LNCaP clone FGC (cell line): Measurements from ENCODE around the gene PSMD5.

ENCODE experiments used
- DNase-seq: peaks from one replicate; pipeline ENCODE4 v3.0.0-alpha.2; 2011; ENCODE audit warnings: low read depth
- H3K4me3 ChIP-seq: 2 replicates; pipeline ENCODE4 v1.5.1; 2011; ENCODE audit warnings: mild to moderate bottlenecking, low read depth, low read length, control low read depth
- TF ChIP-seq, protein P1 (sequence below): IDR thresholded peaks from 2 replicates; pipeline ENCODE4 v1.5.1; 2012; ENCODE audit warnings: mild to moderate bottlenecking; ENCODE audit not compliant: control insufficient read depth, insufficient read depth; ENCODE audit errors: extremely low read depth

Gene PSMD5

DNA sequence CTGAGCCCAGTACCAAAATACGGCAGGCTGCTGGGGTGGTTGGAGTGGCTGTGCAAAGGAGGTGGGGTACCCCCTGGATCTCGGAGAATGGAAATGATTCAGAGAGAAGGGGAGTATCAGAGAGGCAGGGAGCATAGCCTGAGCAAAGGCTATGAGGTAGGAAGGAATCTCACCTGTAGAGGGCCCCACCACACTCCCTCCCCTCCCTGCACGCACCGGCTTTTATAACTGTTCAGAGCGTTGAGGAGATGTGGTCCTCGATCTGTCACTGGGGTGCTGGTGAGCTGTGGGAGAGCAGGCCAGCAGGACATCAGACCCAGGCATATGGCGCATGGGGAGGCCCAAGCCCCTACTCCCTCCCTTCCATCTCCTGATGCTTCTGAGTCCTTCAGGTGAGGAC lies 21.1 kb upstream of the PSMD5 start:
- TF ChIP-seq, protein P1, sequence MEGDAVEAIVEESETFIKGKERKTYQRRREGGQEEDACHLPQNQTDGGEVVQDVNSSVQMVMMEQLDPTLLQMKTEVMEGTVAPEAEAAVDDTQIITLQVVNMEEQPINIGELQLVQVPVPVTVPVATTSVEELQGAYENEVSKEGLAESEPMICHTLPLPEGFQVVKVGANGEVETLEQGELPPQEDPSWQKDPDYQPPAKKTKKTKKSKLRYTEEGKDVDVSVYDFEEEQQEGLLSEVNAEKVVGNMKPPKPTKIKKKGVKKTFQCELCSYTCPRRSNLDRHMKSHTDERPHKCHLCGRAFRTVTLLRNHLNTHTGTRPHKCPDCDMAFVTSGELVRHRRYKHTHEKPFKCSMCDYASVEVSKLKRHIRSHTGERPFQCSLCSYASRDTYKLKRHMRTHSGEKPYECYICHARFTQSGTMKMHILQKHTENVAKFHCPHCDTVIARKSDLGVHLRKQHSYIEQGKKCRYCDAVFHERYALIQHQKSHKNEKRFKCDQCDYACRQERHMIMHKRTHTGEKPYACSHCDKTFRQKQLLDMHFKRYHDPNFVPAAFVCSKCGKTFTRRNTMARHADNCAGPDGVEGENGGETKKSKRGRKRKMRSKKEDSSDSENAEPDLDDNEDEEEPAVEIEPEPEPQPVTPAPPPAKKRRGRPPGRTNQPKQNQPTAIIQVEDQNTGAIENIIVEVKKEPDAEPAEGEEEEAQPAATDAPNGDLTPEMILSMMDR: no peak
- H3K4me3 ChIP-seq: no peak overlapping the region
- DNase-seq: no peak

GRCh38 chr9:120862452-120862851 lies 19.7 kb upstream of the PSMD5 start:
- TF ChIP-seq, protein P1: no peak
- no peak for DNase-seq
- H3K4me3 ChIP-seq: no peak overlapping the region

DNA sequence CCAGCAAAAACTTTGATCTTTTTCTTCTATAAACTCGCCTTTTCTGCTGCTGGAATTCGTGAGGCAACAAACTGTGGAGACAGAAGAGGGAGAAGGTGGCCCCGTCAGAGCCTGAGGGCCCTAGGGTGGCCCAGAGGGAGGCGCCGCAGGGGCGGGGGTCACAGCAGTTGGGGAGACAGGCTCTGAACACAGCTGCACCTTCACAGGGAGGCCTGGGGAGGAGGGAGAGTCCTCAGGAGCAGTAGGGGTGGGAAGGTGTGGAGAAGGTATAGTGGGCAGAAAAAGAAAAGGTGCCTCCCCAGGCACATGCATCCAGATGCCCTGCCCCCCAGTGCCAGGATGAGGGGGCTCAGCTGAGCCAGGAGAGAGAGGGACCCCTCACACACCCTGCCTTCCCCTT lies 19.2 kb upstream of the PSMD5 start:
- DNase-seq: no peak
- no peak overlapping the region for H3K4me3 ChIP-seq
- TF ChIP-seq, protein P1: no peak

- TF ChIP-seq, protein P1: no peak
- no peak overlapping the region for H3K4me3 ChIP-seq
- no peak for DNase-seq
These were observed 17.4 kb upstream of the PSMD5 start for GRCh38 chr9:120860083-120860482.

DNA sequence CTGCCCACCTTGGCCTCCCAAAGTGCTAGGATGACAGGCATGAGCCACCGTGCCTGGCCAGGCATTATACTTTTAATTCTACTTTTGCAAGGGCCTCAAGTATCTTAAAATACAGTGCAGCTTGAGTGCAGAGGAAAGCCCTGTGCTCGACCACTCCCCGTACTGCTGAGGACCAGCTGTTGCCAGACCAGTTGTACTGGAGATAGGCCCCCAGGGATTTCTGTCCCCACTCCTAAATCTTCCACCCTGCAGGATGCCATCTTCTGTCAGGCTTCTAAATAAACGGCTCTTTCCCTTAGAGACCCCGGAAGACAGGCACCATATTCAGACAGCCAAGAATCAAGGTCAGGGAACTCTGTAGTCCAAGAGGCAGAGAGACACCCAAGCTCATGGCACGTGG lies 16.6 kb upstream of the PSMD5 start:
- DNase-seq: no peak

GRCh38 chr9:120857902-120858301 lies 15.2 kb upstream of the PSMD5 start:
- no peak overlapping the region for H3K4me3 ChIP-seq
- DNase-seq: no peak
- TF ChIP-seq, protein P1: no peak

More for the DNA sequence above, 16.6 kb upstream of the PSMD5 start:
- no peak overlapping the region for H3K4me3 ChIP-seq
- TF ChIP-seq, protein P1: no peak

DNA sequence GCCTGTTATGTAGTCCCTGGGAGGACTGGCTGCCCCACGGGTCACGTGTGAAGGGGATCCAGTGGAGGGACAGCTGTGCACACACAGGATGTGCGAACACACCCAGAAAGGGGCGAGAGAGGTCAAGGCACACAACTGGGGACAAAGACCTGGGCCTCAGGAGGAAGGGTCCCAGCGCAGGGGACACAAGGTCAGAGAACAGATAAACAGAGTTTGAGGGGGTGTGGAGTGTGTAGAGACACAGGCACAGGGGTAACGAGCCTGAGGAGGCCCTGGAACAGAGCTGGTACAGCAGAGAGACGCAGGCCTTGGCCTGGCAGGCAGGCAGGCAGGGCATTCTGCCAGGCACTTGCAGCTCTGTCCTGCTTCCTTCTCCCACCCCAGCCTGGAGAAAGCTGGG lies 14.8 kb upstream of the PSMD5 start:
- TF ChIP-seq, protein P1: no peak
- no peak for DNase-seq
- no peak overlapping the region for H3K4me3 ChIP-seq
